ENCODE results near the gene USF3. TPM values are rescaled to one million over a fixed set of nuclear protein-coding genes. Genes with fewer than 3 reads are reported as not detected.
A peak's percentile ranks its signal among the peaks of the same experiment; 100 is the strongest.

USF3 gene
- total and polyA plus RNA-seq, 2 of the 13 experiments (the other 11 are each of a cell fraction or from before 2014, with no cell fraction given): 6.3 to 15.2 TPM

DNA sequence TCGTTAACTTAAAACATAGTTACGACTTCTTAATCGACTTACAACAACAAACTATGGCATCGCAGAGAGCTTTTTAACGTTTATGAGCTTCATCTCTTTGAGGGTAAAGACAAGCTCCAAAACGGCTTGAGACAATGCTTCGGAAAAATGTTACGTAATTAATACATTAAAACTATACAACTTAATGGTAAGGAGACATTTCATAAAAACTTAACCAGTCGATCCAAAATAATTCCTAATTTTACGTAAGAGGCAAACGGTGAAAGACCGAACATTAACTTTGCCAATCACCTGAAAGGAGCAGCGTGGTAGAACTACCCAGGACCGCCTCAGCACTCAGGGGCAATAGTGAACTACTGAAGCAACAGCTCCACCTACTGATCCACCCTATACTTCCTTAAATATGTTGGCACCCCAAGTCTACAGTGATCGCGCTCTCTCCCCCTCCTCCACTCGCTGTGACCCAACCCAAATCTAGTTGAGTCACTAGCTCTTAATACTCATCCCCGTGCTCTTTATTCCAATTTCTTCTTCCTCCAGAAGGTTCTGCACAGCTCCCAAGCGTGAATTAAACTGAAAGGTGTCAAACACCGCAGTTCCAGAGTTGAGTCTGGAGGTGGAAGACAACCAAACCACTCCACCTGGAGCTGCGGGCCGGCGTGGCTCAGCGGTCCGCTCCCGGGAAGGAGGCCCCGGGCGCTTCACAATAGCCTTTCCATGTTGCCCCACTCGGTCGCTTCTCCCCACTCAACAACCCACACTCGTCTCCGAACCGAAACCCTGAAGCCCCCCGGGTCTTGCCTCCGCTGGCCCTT, 48.7 kb upstream of the USF3 start (continued):
- TF ChIP-seq, protein P1, sequence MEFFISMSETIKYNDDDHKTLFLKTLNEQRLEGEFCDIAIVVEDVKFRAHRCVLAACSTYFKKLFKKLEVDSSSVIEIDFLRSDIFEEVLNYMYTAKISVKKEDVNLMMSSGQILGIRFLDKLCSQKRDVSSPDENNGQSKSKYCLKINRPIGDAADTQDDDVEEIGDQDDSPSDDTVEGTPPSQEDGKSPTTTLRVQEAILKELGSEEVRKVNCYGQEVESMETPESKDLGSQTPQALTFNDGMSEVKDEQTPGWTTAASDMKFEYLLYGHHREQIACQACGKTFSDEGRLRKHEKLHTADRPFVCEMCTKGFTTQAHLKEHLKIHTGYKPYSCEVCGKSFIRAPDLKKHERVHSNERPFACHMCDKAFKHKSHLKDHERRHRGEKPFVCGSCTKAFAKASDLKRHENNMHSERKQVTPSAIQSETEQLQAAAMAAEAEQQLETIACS (CRISPR knock-in tag; IDR thresholded peaks at IDR 0.05): no peak
- TF ChIP-seq ZSCAN21 (CRISPR knock-in tag; IDR thresholded peaks at IDR 0.05; ENCODE audit: borderline replicate concordance) (peak; percentile 90), SP140L (CRISPR knock-in tag; IDR thresholded peaks at IDR 0.05; ENCODE audit: borderline replicate concordance) (0 out of 2 replicates have a peak, but pooled peaks have one; percentile 83), ONECUT2 (CRISPR knock-in tag; IDR thresholded peaks at IDR 0.05) (no peak), ZNF556 (CRISPR knock-in tag; IDR thresholded peaks at IDR 0.05; ENCODE audit: borderline replicate concordance) (peak; percentile 53; the same call in 1 of the 2 replicates), ZKSCAN8 (CRISPR knock-in tag; IDR thresholded peaks at IDR 0.05; ENCODE audit: borderline replicate concordance) (no peak), EED (CRISPR knock-in tag; IDR thresholded peaks at IDR 0.05) (peak; percentile 41; the same call in 1 of the 2 replicates)
- TF ChIP-seq, protein P2, sequence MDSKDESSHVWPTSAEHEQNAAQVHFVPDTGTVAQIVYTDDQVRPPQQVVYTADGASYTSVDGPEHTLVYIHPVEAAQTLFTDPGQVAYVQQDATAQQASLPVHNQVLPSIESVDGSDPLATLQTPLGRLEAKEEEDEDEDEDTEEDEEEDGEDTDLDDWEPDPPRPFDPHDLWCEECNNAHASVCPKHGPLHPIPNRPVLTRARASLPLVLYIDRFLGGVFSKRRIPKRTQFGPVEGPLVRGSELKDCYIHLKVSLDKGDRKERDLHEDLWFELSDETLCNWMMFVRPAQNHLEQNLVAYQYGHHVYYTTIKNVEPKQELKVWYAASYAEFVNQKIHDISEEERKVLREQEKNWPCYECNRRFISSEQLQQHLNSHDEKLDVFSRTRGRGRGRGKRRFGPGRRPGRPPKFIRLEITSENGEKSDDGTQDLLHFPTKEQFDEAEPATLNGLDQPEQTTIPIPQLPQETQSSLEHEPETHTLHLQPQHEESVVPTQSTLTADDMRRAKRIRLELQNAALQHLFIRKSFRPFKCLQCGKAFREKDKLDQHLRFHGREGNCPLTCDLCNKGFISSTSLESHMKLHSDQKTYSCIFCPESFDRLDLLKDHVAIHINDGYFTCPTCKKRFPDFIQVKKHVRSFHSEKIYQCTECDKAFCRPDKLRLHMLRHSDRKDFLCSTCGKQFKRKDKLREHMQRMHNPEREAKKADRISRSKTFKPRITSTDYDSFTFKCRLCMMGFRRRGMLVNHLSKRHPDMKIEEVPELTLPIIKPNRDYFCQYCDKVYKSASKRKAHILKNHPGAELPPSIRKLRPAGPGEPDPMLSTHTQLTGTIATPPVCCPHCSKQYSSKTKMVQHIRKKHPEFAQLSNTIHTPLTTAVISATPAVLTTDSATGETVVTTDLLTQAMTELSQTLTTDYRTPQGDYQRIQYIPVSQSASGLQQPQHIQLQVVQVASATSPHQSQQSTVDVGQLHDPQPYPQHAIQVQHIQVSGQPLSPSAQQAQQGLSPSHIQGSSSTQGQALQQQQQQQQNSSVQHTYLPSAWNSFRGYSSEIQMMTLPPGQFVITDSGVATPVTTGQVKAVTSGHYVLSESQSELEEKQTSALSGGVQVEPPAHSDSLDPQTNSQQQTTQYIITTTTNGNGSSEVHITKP (CRISPR knock-in tag; IDR thresholded peaks at IDR 0.05; ENCODE audit: low read depth): 0 out of 2 replicates have a peak, but pooled peaks have one; percentile 51
- TF ChIP-seq, protein P3, sequence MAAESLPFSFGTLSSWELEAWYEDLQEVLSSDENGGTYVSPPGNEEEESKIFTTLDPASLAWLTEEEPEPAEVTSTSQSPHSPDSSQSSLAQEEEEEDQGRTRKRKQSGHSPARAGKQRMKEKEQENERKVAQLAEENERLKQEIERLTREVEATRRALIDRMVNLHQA (CRISPR knock-in tag; IDR thresholded peaks at IDR 0.05): no peak
